Stimulated activated CD8-positive, alpha-beta memory T cell treated with anti-CD3 and anti-CD28 coated beads, Interleukin-4, amount 100 ng/mL, for 48 hours (primary cell): ENCODE results near the gene CREG1.
"Not testable (repeated sequence)": the region's sequence is repeated elsewhere in the genome, so short reads cannot be mapped to it uniquely, and the experiment has no call there.

Source experiments
- DNase-seq: peaks from one replicate; pipeline ENCODE4 v3.0.0-alpha.2; 2020

Gene CREG1

GRCh38 chr1:167563579-167564246 is 10.2 kb upstream of the CREG1 start:
- DNase-seq, result no peak

- no peak for DNase-seq
These were observed 9.1 kb upstream of the CREG1 start for GRCh38 chr1:167562702-167563101.

DNA sequence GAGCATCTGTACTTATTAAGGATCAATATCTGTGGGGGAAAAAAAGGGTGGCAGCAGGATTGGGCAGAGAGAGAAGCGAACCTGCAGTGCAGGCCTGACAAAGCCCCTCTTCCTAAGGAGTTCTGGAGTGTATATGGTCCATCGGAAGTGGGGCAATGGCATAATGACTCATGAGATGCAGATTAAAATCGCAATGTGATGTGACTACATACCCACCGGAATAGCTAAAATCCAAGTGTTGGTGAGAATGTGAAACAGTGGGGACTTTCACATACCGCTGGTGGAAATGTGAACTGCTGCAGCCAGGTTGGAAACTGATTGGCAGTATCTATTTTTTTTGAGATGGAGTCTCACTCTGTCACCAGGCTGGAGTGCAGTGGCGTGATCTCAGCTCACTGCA is 8.2 kb upstream of the CREG1 start:
- DNase-seq, result no peak

DNA sequence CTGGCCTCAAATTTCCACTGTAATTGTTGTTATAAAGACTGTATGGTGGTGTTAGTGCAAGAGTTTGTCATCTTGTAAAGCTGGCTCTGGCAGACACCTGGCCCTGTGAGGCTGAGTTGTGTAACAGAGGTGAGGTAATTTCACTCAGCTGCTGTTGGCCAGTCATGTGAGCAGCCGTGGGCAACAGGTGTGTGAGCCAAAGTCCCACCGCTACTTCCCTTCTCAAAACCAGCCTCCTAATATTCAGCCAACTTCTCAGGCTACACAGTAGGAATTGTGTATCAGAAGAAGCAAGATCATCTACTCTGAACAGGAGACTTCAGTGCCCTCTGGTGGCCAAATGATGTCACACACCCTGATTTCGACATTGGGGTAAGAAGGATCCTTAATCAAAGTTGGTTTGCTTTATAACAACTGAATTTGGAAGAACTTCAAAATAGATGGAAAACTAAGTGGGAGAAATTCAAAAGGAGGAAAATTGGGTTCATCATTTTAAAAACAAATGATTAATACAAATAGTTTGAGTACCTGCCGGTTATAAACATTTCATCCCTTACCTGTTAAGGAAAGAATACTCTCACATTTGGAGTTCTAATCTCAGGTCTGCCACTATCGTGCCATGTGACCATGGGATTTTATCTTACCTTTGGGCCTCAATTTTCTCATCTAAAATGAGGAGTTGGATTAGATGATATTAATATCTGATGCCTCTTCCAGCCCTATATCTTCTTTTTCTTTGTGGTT is 2.6 kb upstream of the CREG1 start:
- peak; percentile 84 for DNase-seq

DNA sequence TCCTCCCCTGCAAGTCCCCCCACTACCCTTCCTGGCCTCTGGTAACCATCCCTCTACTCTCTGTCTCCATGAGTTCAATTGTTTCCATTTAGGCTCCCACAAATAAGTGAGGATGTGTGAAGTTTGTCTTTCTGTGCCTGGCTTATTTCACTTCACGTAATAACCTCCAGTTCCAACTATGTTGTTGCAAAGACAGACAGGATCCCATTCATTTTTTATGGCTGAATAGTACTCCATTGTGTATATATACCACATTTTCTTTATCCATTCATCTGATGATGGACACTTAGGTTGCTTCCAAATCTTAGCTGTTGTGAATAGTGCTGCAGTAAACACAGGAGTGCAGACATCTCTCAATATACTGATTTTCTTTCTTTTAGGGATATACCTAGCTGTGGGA is 1.5 kb upstream of the CREG1 start:
- not testable (repeated sequence) for DNase-seq

- no peak for DNase-seq
These were observed 642 bp upstream of the CREG1 start for GRCh38 chr1:167554028-167554779.

GRCh38 chr1:167551362-167551761 is 2.2 kb downstream of the CREG1 start:
- no peak for DNase-seq

- DNase-seq, result no peak
These were observed 5.3 kb downstream of the CREG1 start for GRCh38 chr1:167548059-167548932.

GRCh38 chr1:167546935-167547334 is 6.6 kb downstream of the CREG1 start:
- no peak for DNase-seq

DNA sequence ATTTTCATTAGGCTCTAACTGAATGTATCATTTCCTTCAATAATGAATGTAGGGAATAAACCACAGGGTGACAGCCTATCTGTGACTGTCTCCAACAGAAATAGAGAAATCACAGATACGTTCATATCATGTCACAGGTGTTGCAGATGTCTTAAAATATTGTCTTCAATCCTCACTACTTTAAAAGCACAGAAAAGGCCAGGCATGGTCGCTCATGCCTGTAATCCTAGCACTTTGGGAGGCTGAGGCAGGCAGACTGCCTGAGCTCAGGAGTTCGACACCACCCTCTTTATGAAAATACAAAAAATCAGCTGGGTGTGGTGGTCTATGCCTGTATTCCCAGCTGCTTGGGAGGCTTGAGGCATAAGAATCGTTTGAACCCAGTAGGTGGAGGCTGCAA is 8.2 kb downstream of the CREG1 start:
- DNase-seq, result no peak

DNA sequence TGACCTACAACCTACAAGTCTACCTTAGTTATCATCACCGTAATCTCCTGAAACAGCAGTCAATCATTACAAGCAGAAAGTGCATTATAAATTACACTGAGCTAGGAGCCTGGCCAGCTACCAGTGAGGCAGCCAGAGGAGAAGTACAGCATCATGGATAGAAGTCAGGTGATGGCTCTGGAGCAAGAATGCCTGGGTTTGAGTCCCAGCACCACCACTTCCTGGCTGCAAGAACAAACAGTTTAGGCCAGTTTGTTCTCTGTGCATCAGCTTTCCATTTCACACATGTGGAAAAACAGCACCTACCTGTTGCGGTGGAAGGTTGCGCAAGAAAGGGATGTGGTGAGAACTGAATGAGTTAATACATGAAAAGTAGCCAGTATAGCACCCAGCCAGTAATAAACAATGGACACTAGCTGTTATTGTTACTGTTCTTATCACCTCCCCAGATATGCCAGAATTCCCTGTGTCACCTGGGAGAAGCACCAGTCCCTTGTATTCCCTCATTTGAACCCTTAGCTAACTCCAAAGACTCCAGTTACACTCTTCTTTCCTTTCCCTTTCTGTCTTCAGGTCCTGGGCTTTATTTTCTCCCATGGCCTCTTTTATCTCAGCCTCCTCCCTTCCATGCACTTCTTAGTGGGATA is 9.0 kb downstream of the CREG1 start:
- no peak for DNase-seq

- DNase-seq, result no peak
These were observed 10.2 kb downstream of the CREG1 start for GRCh38 chr1:167543199-167543990.

- no peak for DNase-seq
These were observed 11.2 kb downstream of the CREG1 start for GRCh38 chr1:167542109-167543032.

DNA sequence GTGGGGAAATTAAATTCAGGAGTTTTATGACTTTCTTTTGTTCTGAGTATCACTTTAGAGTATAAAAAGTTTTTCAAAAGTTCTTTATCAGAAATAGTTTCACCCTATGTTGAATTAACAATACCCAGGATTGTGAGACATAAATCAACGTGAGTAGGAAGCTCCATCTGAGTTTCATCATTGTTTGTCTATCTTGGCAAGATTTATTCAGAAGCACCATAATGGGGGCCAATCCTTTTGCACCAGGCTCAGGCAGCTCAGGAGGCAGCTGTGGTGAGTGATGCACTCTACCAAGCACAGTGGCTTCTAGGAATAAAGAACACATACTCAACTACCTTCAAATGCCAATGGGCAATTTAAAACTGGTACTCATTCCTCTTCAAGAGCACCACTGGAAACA is 12.0 kb downstream of the CREG1 start:
- no peak for DNase-seq

DNA sequence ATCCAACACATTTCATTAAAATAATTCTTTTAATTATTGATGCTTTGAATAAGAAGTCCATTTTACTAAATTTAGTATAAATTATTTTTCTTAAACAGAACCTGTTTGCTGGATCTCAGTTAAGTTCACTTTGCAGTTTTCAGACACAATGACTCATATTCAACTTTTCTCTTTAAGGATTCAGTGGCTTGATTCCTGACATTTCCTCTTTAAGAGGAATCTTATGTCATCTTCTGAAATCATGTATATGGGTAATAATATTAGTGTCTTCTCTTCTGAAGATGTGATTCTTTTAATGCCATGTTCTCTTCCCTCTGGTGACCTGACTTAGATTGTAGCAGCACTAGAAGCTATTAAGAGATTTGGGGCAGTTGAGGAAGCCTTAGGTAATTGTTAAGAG is 12.6 kb downstream of the CREG1 start:
- no peak for DNase-seq

DNA sequence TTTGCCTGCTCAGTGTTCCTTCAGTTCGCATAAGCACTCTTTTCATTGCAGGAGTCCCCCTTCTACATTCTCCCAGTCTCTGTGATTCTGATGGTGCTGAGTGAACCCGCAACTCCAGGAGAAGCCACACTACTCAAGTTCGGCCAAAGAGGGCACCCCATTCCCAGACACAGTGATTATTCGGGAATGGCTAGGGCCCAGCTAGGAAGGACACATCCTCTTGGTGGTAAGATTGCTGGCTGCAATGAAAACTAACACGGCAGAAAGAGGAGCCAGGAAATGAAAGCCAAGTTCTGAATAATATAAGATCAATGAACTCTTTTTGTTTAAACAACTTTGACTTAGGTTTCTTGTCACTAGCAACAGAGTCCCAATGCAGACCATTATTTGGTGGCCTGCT is 14.9 kb downstream of the CREG1 start:
- no peak for DNase-seq

DNA sequence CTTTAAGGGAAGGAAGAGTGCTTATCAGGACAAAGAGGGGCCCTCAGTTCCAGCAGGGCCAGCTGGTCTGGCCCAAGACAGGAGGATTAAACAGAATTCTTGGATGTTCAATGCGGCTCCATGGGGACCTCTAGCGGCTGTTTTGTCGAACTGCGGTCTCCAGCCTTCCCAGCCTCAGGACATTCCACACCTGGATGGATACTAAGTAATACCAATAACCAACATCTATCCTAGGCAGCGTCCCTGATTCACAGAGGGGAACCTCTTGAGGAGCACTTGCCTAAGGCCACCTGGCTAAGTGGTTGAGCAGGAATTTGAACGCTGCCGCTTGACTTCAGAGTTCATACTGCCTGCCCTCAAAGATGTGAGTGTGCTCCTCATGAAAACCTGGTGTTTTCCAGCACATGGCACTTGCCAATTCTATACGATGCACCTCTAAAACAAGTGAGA is 19.7 kb downstream of the CREG1 start:
- DNase-seq, result peak; percentile 79

DNA sequence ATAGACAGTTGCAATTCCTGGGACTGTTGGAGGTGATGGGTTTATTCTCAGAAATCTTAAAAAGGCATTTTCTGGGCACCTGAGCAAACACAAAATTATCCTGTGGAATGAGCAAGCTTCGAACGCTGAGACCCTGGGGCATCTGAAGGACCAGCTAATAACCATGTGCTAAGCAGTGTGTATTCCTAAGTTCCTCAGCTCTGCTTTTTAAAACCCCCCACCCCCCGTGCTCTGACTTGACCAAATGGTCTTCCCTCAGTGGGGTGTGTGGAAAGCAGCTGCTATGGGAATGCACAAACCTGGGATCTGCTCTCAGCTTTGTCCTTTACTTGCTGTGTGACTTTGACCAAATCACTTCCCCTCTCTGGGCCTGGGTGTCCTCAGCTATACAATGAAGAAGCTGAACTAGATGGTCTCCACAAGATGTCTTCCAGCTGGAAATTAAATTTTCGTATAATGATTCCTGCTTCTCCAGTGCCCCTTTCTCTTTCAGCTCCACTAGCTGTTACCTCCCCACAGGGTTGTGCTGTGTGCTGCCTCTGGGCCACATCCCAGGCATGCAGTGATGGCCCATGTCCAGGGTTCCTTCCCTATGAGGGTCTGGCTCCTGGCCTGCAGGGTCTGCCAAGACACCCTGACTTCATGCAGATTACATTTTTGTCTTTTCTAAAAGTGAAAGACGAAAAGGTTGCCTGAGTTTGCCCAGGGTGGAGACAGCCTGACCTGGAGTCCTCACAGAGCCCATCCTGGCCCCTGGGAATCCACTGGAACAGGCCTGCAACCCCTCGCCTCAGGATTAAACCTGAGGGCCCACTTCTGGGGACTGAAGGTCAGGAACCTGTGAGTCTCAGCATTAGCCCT is 20.4 kb downstream of the CREG1 start:
- no peak for DNase-seq

DNA sequence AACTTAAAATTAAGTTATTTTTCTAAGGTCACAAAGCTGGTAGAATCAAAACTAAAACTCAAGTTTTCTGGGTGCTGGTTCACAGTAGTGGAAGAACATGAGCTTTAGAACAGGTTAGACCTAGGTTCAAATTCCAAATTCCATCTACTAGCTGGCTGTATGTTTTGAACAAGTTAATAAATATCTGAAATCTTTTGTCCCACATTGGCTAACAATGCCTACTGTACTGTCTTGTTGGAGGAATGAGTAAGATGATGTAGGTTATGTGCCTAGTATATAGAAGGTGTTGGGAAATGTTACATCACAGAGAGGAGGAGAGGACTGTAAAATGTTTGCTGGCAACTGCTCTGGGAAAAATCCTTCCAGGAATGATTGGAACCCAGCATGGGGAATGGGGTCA is 21.2 kb downstream of the CREG1 start:
- no peak for DNase-seq
